AG04450 (cell line): ENCODE data around the gene ZNF621. TPM values are rescaled to one million over a fixed set of nuclear protein-coding genes. Genes with fewer than 3 reads are reported as not detected.

ENCODE experiments used
- CTCF ChIA-PET: fragments of 300-600, 350-600 bp; formaldehyde crosslinking; extraction: SDS; loops from one replicate; lab custom pipeline; 2022; ENCODE audit warnings: antibody characterized with exemption, inconsistent platforms; lab: Charles Lee
- POLR2A ChIA-PET: fragments of 350-600 bp; formaldehyde crosslinking; extraction: SDS; loops from one replicate; lab custom pipeline; 2021; ENCODE audit warnings: antibody characterized with exemption, inconsistent platforms; lab: Yijun Ruan, JAX
- DNase-seq: peaks from one replicate; pipeline ENCODE4 v3.0.0-alpha.2; 2011; ENCODE audit warnings: low read depth, low spot score
- H3K27ac ChIP-seq: one replicate; pipeline ENCODE4 v1.5.1; 2012; ENCODE audit warnings: low read depth, low read length, control low read depth
- H3K27me3 ChIP-seq: one replicate; pipeline ENCODE4 v1.6.0; 2012; ENCODE audit warnings: low read length; ENCODE audit not compliant: control insufficient read depth, insufficient read depth
- H3K4me3 ChIP-seq: 2 replicates; pipeline ENCODE4 v1.5.1; 2011; ENCODE audit warnings: mild to moderate bottlenecking, low read depth, low read length, control low read depth
- H3K9me3 ChIP-seq: 2 replicates; pipeline ENCODE4 v1.5.1; 2012; ENCODE audit warnings: low read length; ENCODE audit not compliant: control insufficient read depth, insufficient read depth
- CTCF ChIP-seq: IDR thresholded peaks from 2 replicates; pipeline ENCODE4 v1.5.1; 2011; ENCODE audit warnings: low read depth, low read length, control low read depth, inconsistent platforms
- polyA plus RNA-seq: library from polyadenylated mRNA; depleted of rRNA; stranded (reverse); fragments of >200 nt; gene quantifications from 2 replicates; pipeline ENCODE4 v1.2.3, GENCODE V29; 2011

ZNF621 gene
- polyA plus RNA-seq, 1 experiment, result 24.9 TPM

DNA sequence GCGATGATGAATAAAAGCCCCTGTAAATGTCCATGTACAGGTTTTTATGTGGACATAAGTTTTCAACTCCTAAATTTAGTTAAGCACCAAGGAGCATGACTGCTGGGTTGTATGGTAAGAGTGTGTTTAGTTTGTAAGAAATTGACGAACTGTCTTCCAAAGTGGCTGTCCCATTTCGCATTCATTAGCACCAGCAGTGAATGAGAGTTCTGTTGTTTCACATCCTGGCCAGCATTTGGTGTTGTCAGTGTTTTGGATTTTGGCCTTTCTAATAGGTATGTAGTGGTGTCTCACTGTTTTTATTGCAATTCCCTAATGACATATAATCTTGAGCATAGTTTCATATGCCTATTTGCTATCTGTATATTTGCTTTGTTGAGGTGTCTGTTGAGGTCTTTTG, 3.7 kb downstream of the ZNF621 start:
- CTCF ChIA-PET, result no interaction called here
- H3K27ac ChIP-seq, result no peak overlapping the region
- POLR2A ChIA-PET, result no interaction called here

GRCh38 chr3:40532252-40532651, 7.5 kb downstream of the ZNF621 start:
- Histone ChIP-seq H3K27me3 (no peaks in the 10 kb centered on the region), H3K9me3 (peaks cover 20% of the 10 kb centered on the region), H3K27ac (no peak overlapping the region), H3K4me3 (no peak overlapping the region)
- DNase-seq, result no peak
- TF ChIP-seq CTCF, result no peak
- CTCF ChIA-PET, result no interaction called here
- POLR2A ChIA-PET, result no interaction called here

More for the DNA sequence above, 3.7 kb downstream of the ZNF621 start:
- TF ChIP-seq CTCF, result no peak
- H3K9me3 ChIP-seq, result peaks cover 21% of the 10 kb centered on the region
- DNase-seq, result no peak
- H3K27me3 ChIP-seq, result no peaks in the 10 kb centered on the region
- H3K4me3 ChIP-seq, result no peak overlapping the region

GRCh38 chr3:40534283-40534682, 9.5 kb downstream of the ZNF621 start:
- no peak overlapping the region for H3K27ac ChIP-seq
- ChIA-PET POLR2A (interaction anchor here (0.7 kb wide), 1 partner anchor 30 kb away, joined by 3 read pairs; no protein-coding TSS in a partner anchor), CTCF (interaction anchor here (0.7 kb wide), 1 partner anchor 1657 kb away, joined by 4 read pairs; no protein-coding TSS in a partner anchor)
- no peak for DNase-seq
- no peak overlapping the region for H3K4me3 ChIP-seq
- no peak for TF ChIP-seq CTCF
- H3K9me3 ChIP-seq, result peaks cover 21% of the 10 kb centered on the region
- no peaks in the 10 kb centered on the region for H3K27me3 ChIP-seq

GRCh38 chr3:40546816-40547215, 22.1 kb downstream of the ZNF621 start:
- Histone ChIP-seq H3K27me3 (no peaks in the 10 kb centered on the region), H3K4me3 (no peak overlapping the region), H3K27ac (no peak overlapping the region), H3K9me3 (no peaks in the 10 kb centered on the region)
- ChIA-PET CTCF (no interaction called here), POLR2A (no interaction called here)
- peak; percentile 15 for DNase-seq
- no peak for TF ChIP-seq CTCF

- no peak for TF ChIP-seq CTCF
- CTCF ChIA-PET, result no interaction called here
Observed at GRCh38 chr3:40550167-40550566, 25.4 kb downstream of the ZNF621 start.

More at GRCh38 chr3:40550167-40550566, 25.4 kb downstream of the ZNF621 start:
- no peak overlapping the region for H3K4me3 ChIP-seq
- no peak overlapping the region for H3K27ac ChIP-seq
- no peak for DNase-seq
- POLR2A ChIA-PET, result no interaction called here
- no peaks in the 10 kb centered on the region for H3K27me3 ChIP-seq
- H3K9me3 ChIP-seq, result no peaks in the 10 kb centered on the region
